HCT116 (cell line): ENCODE measurements around the gene AKT3. TPM values are rescaled to one million over a fixed set of nuclear protein-coding genes. Genes with fewer than 3 reads are reported as not detected.
"Not testable (repeated sequence)": the region's sequence is repeated elsewhere in the genome, so short reads cannot be mapped to it uniquely, and the experiment has no call there.

Experiments
- ATAC-seq: fragments of 200-7000 bp; cut with Tn5 transposase; 2 replicates; pipeline ENCODE4 v1.9.1; 2020; ENCODE audit warnings: mild to moderate bottlenecking, moderate library complexity
- BruUV-seq: library from RNA; stranded (reverse); fragments of 400-500 nt; replicated peaks from 2 replicates; lab custom pipeline; 2021; lab: Mats Ljungman, UMichigan
- CTCF ChIA-PET: fragments of 300-600 bp; sonication (Branson Sonifier 250); formaldehyde crosslinking; loops from one replicate; lab custom pipeline; 2021; ENCODE audit warnings: antibody characterized with exemption; lab: Charles Lee
- POLR2A ChIA-PET: fragments of 300-600, 350-600 bp; sonication (Branson Sonifier 250); formaldehyde crosslinking; loops from one replicate; lab custom pipeline; 2021; ENCODE audit warnings: antibody characterized with exemption; lab: Charles Lee
- RAD21 ChIA-PET, 2 experiments: fragments of 300-600 bp; sonication (Branson Sonifier 250); formaldehyde crosslinking; loops; one replicate each; lab custom pipeline; 2023; ENCODE audit warnings: low total read pairs in 2 of 2; ENCODE audit not compliant: uncharacterized antibody in 2 of 2, unreplicated experiment in 2 of 2, low non-redundant PET in 1 of 2; lab: Charles Lee
- DNase-seq: peaks from one replicate; pipeline ENCODE4 v3.0.0-alpha.2; 2010; ENCODE audit warnings: low read depth, low spot score
- H2AFZ ChIP-seq: fragments of 200-600 bp; shearing (Covaris generic), sonication (generic); 2 replicates; pipeline ENCODE4 v1.6.1; 2017; ENCODE audit warnings: low read depth, mixed run types, mixed read lengths, antibody characterized with exemption, low read length; ENCODE audit not compliant: poor library complexity, severe bottlenecking
- H3K27ac ChIP-seq: 2 replicates; pipeline ENCODE4 v1.5.1; 2012; ENCODE audit warnings: low read depth, low read length
- H3K27me3 ChIP-seq: fragments of 200-600 bp; sonication (generic); 2 replicates; pipeline ENCODE4 v1.6.1; 2016; ENCODE audit warnings: mixed run types, low read length, mixed read lengths; ENCODE audit not compliant: insufficient read depth
- H3K36me3 ChIP-seq, 2 experiments: fragments of 200-500 bp in 1 of 2; fragments of 200-600 bp in 1 of 2; sonication (Bioruptor generic) in 1 of 2; sonication (generic) in 1 of 2; 2 replicates each; pipeline versions ENCODE4 v1.5.1 to v1.6.1; 2014 to 2016; ENCODE audit warnings: low read length in 2 of 2, inconsistent platforms in 1 of 2, mixed read lengths in 1 of 2, mixed run types in 1 of 2; ENCODE audit not compliant: insufficient read depth in 2 of 2, control insufficient read depth in 1 of 2
- H3K4me1 ChIP-seq, 2 experiments: fragments of 200-600 bp in 1 of 2; sonication (generic) in 1 of 2; 2 replicates each; pipeline versions ENCODE4 v1.5.1 to v1.6.1; 2012 to 2017; ENCODE audit warnings: low read length in 2 of 2, inconsistent platforms in 1 of 2, mild to moderate bottlenecking in 1 of 2, mixed read lengths in 1 of 2, mixed run types in 1 of 2, moderate library complexity in 1 of 2; ENCODE audit not compliant: insufficient read depth in 2 of 2, control insufficient read depth in 1 of 2
- H3K4me2 ChIP-seq: fragments of 200-600 bp; sonication (generic); 2 replicates; pipeline ENCODE4 v1.6.1; 2017; ENCODE audit warnings: mixed run types, low read length, mixed read lengths
- H3K4me3 ChIP-seq, 2 experiments: fragments of 200-600 bp in 1 of 2; sonication (generic) in 1 of 2; replicated peaks in 1 of 2; 2 replicates each; pipeline ENCODE4 v1.5.1; 2011 to 2016; ENCODE audit warnings: low read length in 2 of 2, control low read depth in 1 of 2, low read depth in 1 of 2, mild to moderate bottlenecking in 1 of 2, mixed read lengths in 1 of 2, mixed run types in 1 of 2
- H3K79me2 ChIP-seq: fragments of 200-600 bp; sonication (generic); 2 replicates; pipeline ENCODE4 v1.6.1; 2017; ENCODE audit warnings: mild to moderate bottlenecking, mixed run types, low read length, moderate library complexity, mixed read lengths; ENCODE audit not compliant: insufficient read depth
- H3K9ac ChIP-seq: fragments of 200-600 bp; sonication (generic); 2 replicates; pipeline ENCODE4 v1.6.1; 2016; ENCODE audit warnings: low read length, mixed read lengths
- H3K9me2 ChIP-seq: fragments of 200-600 bp; sonication (generic), shearing (Covaris generic); 2 replicates; pipeline ENCODE4 v1.6.1; 2017; ENCODE audit warnings: mixed run types, mild to moderate bottlenecking, moderate library complexity; ENCODE audit not compliant: insufficient read depth
- H3K9me3 ChIP-seq, 2 experiments: fragments of 200-500 bp in 1 of 2; fragments of 200-600 bp in 1 of 2; sonication (Bioruptor generic) in 1 of 2; sonication (generic) in 1 of 2; 2 replicates each; pipeline ENCODE4 v1.6.1; 2014 to 2017; ENCODE audit warnings: low read length in 2 of 2, mixed read lengths in 2 of 2, inconsistent platforms in 1 of 2, low read depth in 1 of 2, mild to moderate bottlenecking in 1 of 2, mixed run types in 1 of 2, moderate library complexity in 1 of 2; ENCODE audit not compliant: control insufficient read depth in 1 of 2, insufficient read depth in 1 of 2
- H4K20me1 ChIP-seq: fragments of 200-600 bp; sonication (generic), shearing (Covaris generic); 2 replicates; pipeline ENCODE4 v1.6.1; 2017; ENCODE audit warnings: mixed run types, mild to moderate bottlenecking, moderate library complexity; ENCODE audit not compliant: insufficient read depth
- ELF1 ChIP-seq: IDR thresholded peaks from 2 replicates; pipeline ENCODE4 v1.6.1; 2012; ENCODE audit warnings: low read depth, borderline replicate concordance
- EZH2 ChIP-seq: fragments of 200-600 bp; sonication (generic); IDR thresholded peaks from 2 replicates; pipeline ENCODE4 v1.6.1; 2017; ENCODE audit warnings: antibody characterized with exemption, mixed run types
- EZH2phosphoT487 ChIP-seq: fragments of 200-600 bp; IDR thresholded peaks from 2 replicates; pipeline ENCODE4 v1.6.1; 2018; ENCODE audit warnings: antibody characterized with exemption, borderline replicate concordance
- JUND ChIP-seq: IDR thresholded peaks from 2 replicates; pipeline ENCODE4 v1.6.1; 2012
- POLR2A ChIP-seq: IDR thresholded peaks from 2 replicates; pipeline ENCODE4 v1.7.0; 2011; ENCODE audit warnings: borderline replicate concordance; ENCODE audit not compliant: insufficient read depth, insufficient read length; ENCODE audit errors: extremely low read depth
- POLR2AphosphoS5 ChIP-seq: IDR thresholded peaks from 2 replicates; pipeline ENCODE4 v1.6.1; 2011; ENCODE audit warnings: mild to moderate bottlenecking, low read depth, low read length, moderate library complexity
- RAD21 ChIP-seq: IDR thresholded peaks from 2 replicates; pipeline ENCODE4 v1.6.1; 2012; ENCODE audit warnings: low read depth, mild to moderate bottlenecking
- SP1 ChIP-seq: IDR thresholded peaks from 2 replicates; pipeline ENCODE4 v1.6.1; 2012; ENCODE audit warnings: low read depth
- YY1 ChIP-seq: IDR thresholded peaks from 2 replicates; pipeline ENCODE4 v1.6.1; 2011; ENCODE audit warnings: low read length, low read depth, moderate library complexity, mild to moderate bottlenecking; ENCODE audit not compliant: insufficient replicate concordance; ENCODE audit errors: extremely low read depth
- ZBTB33 ChIP-seq: IDR thresholded peaks from 2 replicates; pipeline ENCODE4 v1.6.1; 2011; ENCODE audit warnings: mild to moderate bottlenecking, low read length, moderate library complexity; ENCODE audit not compliant: insufficient replicate concordance; ENCODE audit errors: extremely low read depth
- ZFX ChIP-seq: fragments of 450-650 bp; IDR thresholded peaks from 2 replicates; pipeline ENCODE4 v1.6.1; 2017
- intact Hi-C: fragments of 100-400 bp; cut with micrococcal nuclease; formaldehyde crosslinking; loops from 2 replicates; pipeline ENCODE4 v1.10.0; 2022
- total RNA-seq: library from RNA; stranded (reverse); gene quantifications from one replicate; pipeline ENCODE4 v1.2.1, GENCODE V29; 2021; ENCODE audit not compliant: unreplicated experiment
- TF ChIP-seq, protein P1 (sequence below), 3 experiments: fragments of 200-600 bp in 1 of 3; sonication (generic) in 1 of 3; IDR thresholded peaks in 2 of 3; conservative IDR thresholded peaks in 1 of 3; 2 replicates each; pipeline ENCODE4 v1.5.1; 2012 to 2017; ENCODE audit warnings: low read depth in 2 of 3, low read length in 2 of 3, antibody characterized with exemption in 1 of 3, borderline replicate concordance in 1 of 3, control low read depth in 1 of 3, mild to moderate bottlenecking in 1 of 3, mixed read lengths in 1 of 3, mixed run types in 1 of 3, moderate library complexity in 1 of 3; ENCODE audit not compliant: insufficient read depth in 1 of 3
- TF ChIP-seq, protein P2 (sequence below): IDR thresholded peaks from 2 replicates; pipeline ENCODE4 v1.6.1; 2012

AKT3 gene
- total RNA-seq, 1 experiment from 2014 or later = 0.49 TPM

GRCh38 chr1:243649530-243649929 is 200.5 kb downstream of the AKT3 start:
- H3K4me1 ChIP-seq, H3K27ac ChIP-seq, CTCF ChIA-PET, H3K9ac ChIP-seq, H3K9me2 ChIP-seq, H3K9me3 ChIP-seq, ATAC-seq, H3K4me2 ChIP-seq, intact Hi-C loops, H3K27me3 ChIP-seq, H3K79me2 ChIP-seq, H3K36me3 ChIP-seq, H2AFZ ChIP-seq, H3K4me3 ChIP-seq, DNase-seq, RAD21 ChIA-PET, H4K20me1 ChIP-seq, BruUV-seq, POLR2A ChIA-PET: not testable (repeated sequence)

DNA sequence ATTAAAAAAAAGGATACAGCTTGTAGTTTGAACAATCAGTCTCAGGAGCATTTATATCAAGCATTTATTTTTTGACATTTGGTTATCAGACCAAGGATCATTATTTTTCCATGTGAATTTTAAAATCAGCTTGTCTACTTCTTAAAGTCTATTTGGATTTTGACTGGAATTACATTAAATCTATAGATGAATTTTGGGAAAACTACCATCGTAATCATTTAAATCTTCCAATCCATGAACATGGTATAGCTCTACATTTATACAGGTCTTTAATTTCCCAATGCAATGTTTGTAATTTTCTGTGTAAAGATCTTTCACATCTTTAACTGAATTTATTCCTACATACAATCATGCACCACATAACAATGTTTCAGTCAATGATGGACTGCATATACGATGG is 203.2 kb downstream of the AKT3 start:
- no peak overlapping the region for H3K4me2 ChIP-seq
- no peak for DNase-seq
- no peak for ATAC-seq
- BruUV-seq = no TSS peak
- H4K20me1 ChIP-seq = no peaks in the 10 kb centered on the region
- no peak overlapping the region for H3K27ac ChIP-seq
- no peaks in the 10 kb centered on the region for H3K4me1 ChIP-seq
- H3K27me3 ChIP-seq = no peaks in the 10 kb centered on the region
- no peaks in the 10 kb centered on the region for H3K9me2 ChIP-seq
- H3K36me3 ChIP-seq = no peaks in the 10 kb centered on the region
- ChIA-PET CTCF (no interaction called here), RAD21 (no interaction called here), POLR2A (no interaction called here)
- no peaks in the 10 kb centered on the region for H3K79me2 ChIP-seq
- H3K9ac ChIP-seq = no peak overlapping the region
- intact Hi-C loops = no loop called here
- H2AFZ ChIP-seq = no peak overlapping the region
- no peaks in the 10 kb centered on the region for H3K9me3 ChIP-seq
- H3K4me3 ChIP-seq = no peak overlapping the region
- TF ChIP-seq, protein P1, sequence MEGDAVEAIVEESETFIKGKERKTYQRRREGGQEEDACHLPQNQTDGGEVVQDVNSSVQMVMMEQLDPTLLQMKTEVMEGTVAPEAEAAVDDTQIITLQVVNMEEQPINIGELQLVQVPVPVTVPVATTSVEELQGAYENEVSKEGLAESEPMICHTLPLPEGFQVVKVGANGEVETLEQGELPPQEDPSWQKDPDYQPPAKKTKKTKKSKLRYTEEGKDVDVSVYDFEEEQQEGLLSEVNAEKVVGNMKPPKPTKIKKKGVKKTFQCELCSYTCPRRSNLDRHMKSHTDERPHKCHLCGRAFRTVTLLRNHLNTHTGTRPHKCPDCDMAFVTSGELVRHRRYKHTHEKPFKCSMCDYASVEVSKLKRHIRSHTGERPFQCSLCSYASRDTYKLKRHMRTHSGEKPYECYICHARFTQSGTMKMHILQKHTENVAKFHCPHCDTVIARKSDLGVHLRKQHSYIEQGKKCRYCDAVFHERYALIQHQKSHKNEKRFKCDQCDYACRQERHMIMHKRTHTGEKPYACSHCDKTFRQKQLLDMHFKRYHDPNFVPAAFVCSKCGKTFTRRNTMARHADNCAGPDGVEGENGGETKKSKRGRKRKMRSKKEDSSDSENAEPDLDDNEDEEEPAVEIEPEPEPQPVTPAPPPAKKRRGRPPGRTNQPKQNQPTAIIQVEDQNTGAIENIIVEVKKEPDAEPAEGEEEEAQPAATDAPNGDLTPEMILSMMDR (IDR thresholded peaks at IDR 0.05 in 2 of 3, conservative IDR thresholded peaks at IDR 0.05 in 1 of 3; ENCODE audit: borderline replicate concordance in 1 of 3, insufficient read depth in 1 of 3, low read depth in 2 of 3, low read length in 2 of 3) = no peak
- TF ChIP-seq, protein P2, sequence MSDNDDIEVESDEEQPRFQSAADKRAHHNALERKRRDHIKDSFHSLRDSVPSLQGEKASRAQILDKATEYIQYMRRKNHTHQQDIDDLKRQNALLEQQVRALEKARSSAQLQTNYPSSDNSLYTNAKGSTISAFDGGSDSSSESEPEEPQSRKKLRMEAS = no peak
- TF ChIP-seq ZBTB33 = no peak
- no peak for TF ChIP-seq POLR2AphosphoS5
- TF ChIP-seq JUND = no peak
- no peak for TF ChIP-seq SP1
- no peak for TF ChIP-seq POLR2A
- no peak for TF ChIP-seq EZH2
- TF ChIP-seq EZH2phosphoT487 = no peak
- no peak for TF ChIP-seq RAD21
- no peak for TF ChIP-seq ZFX
- TF ChIP-seq ELF1 = no peak
- TF ChIP-seq YY1 = no peak
